T follicular helper cell (primary cell): ENCODE data around the gene CCDC86.

ENCODE experiments used
- DNase-seq: peaks from one replicate; pipeline ENCODE4 v3.0.0-alpha.2; 2020; ENCODE audit warnings: low read depth

CCDC86 gene

GRCh38 chr11:60891103-60891741, 49.3 kb downstream of the CCDC86 start:
- no peak for DNase-seq

GRCh38 chr11:60895687-60896086, 53.8 kb downstream of the CCDC86 start:
- no peak for DNase-seq

GRCh38 chr11:60897496-60897895, 55.6 kb downstream of the CCDC86 start:
- no peak for DNase-seq

- DNase-seq, result no peak
These were observed 57.4 kb downstream of the CCDC86 start for GRCh38 chr11:60899046-60899936.

GRCh38 chr11:60899977-60900376, 58.1 kb downstream of the CCDC86 start:
- DNase-seq, result no peak
